NCI-H2107 treated with DMSO at 0.1 percent for 48 hours (cell line): ENCODE measurements around the gene RAB20.
A peak's percentile ranks its signal among the peaks of the same experiment; 100 is the strongest.
"Not testable (repeated sequence)": the region's sequence is repeated elsewhere in the genome, so short reads cannot be mapped to it uniquely, and the experiment has no call there.

Source experiments
- DNase-seq: peaks from one replicate; lab custom pipeline; 2025; ENCODE audit not compliant: unreplicated experiment; lab: John Stamatoyannopoulos, UW

RAB20 gene

GRCh38 chr13:110575322-110576069, 14.0 kb upstream of the RAB20 start:
- DNase-seq, result peak; percentile 61

- DNase-seq, result no peak
These were observed 12.6 kb upstream of the RAB20 start for GRCh38 chr13:110574161-110574560.

GRCh38 chr13:110572778-110573118, 11.2 kb upstream of the RAB20 start:
- no peak for DNase-seq

GRCh38 chr13:110571896-110572777, 10.6 kb upstream of the RAB20 start:
- DNase-seq, result no peak

- DNase-seq, result no peak
These were observed 9.4 kb upstream of the RAB20 start for GRCh38 chr13:110570886-110571285.

GRCh38 chr13:110569962-110570361, 8.4 kb upstream of the RAB20 start:
- not testable (repeated sequence) for DNase-seq

GRCh38 chr13:110568612-110569011, 7.1 kb upstream of the RAB20 start:
- no peak for DNase-seq

- no peak for DNase-seq
These were observed 4.6 kb upstream of the RAB20 start for GRCh38 chr13:110566171-110566570.

GRCh38 chr13:110565296-110565695, 3.8 kb upstream of the RAB20 start:
- DNase-seq, result no peak

GRCh38 chr13:110564472-110564985, 3.0 kb upstream of the RAB20 start:
- DNase-seq, result no peak

- DNase-seq, result no peak
These were observed 1.9 kb upstream of the RAB20 start for GRCh38 chr13:110563463-110563774.

GRCh38 chr13:110562696-110563462, 1.4 kb upstream of the RAB20 start:
- DNase-seq, result no peak

- no peak for DNase-seq
These were observed 595 bp upstream of the RAB20 start for GRCh38 chr13:110562036-110562597.

GRCh38 chr13:110560601-110561343, 750 bp downstream of the RAB20 start:
- peak; percentile 19 for DNase-seq

- no peak for DNase-seq
These were observed 1.5 kb downstream of the RAB20 start for GRCh38 chr13:110559986-110560385.

- no peak for DNase-seq
These were observed 2.0 kb downstream of the RAB20 start for GRCh38 chr13:110559429-110559943.

- peak; percentile 46 for DNase-seq
These were observed 3.8 kb downstream of the RAB20 start for GRCh38 chr13:110557610-110558305.

GRCh38 chr13:110557082-110557481, 4.4 kb downstream of the RAB20 start:
- DNase-seq, result no peak

- no peak for DNase-seq
These were observed 5.3 kb downstream of the RAB20 start for GRCh38 chr13:110556224-110556606.
